ENCODE measurements around the gene FSD1.
"Not testable (repeated sequence)": the region's sequence is repeated elsewhere in the genome, so short reads cannot be mapped to it uniquely, and the experiment has no call there.

DNA sequence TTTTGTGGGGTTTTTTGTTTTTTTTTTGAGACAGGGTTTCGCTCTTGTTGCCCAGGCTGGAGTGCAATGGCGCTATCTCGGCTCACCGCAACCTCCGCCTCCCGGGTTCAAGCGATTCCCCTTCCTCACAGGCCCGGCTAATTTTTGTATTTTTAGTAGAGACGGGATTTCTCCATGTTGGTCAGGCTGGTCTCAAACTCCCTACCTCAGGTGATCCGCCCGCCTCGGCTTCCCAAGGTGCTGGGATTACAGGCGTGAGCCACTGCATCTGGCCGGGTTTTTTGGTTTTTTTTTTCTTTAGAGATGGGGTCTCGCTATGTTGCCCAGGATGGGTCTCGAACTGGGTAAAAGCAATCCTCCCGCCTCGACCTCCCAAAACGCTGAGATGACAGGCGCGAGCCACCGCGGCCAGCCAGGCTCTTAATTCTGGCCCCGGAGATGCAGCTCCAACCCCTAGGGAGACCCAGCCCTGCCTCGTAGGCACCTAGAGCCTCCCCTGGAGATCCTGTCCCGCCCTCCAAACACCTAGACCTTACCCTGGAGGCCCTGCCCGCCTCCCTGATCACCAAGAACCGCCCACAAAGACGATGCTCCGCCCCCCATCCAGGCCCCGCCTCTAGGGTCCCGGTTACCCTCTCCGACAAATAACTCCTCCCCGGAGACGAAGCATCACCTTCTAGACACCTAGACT lies 24.7 kb downstream of the FSD1 start:
- TF ChIP-seq, protein P1, sequence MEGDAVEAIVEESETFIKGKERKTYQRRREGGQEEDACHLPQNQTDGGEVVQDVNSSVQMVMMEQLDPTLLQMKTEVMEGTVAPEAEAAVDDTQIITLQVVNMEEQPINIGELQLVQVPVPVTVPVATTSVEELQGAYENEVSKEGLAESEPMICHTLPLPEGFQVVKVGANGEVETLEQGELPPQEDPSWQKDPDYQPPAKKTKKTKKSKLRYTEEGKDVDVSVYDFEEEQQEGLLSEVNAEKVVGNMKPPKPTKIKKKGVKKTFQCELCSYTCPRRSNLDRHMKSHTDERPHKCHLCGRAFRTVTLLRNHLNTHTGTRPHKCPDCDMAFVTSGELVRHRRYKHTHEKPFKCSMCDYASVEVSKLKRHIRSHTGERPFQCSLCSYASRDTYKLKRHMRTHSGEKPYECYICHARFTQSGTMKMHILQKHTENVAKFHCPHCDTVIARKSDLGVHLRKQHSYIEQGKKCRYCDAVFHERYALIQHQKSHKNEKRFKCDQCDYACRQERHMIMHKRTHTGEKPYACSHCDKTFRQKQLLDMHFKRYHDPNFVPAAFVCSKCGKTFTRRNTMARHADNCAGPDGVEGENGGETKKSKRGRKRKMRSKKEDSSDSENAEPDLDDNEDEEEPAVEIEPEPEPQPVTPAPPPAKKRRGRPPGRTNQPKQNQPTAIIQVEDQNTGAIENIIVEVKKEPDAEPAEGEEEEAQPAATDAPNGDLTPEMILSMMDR (IDR thresholded peaks at IDR 0.05) = not testable (repeated sequence)
- TF ChIP-seq EZH2 (IDR thresholded peaks at IDR 0.05) = not testable (repeated sequence)
